HepG2 (cell line): ENCODE data around the gene SKIL. TPM values are rescaled to one million over a fixed set of nuclear protein-coding genes. Genes with fewer than 3 reads are reported as not detected.

ENCODE experiments used
- ATAC-seq: fragments of 200-7000 bp; cut with Tn5 transposase; 3 replicates; pipeline ENCODE4 v1.9.1; 2020; ENCODE audit warnings: mild to moderate bottlenecking, moderate library complexity
- BruUV-seq: library from RNA; stranded (reverse); fragments of 400-500 nt; replicated peaks from 2 replicates; lab custom pipeline; 2021; lab: Mats Ljungman, UMichigan
- CTCF ChIA-PET: fragments of 300-600 bp; formaldehyde crosslinking; extraction: SDS; loops from one replicate; lab custom pipeline; 2021; ENCODE audit warnings: low total read pairs, inconsistent platforms, low intra/inter-chr PET ratio; lab: Yijun Ruan, JAX
- POLR2A ChIA-PET: fragments of 350-600 bp; sonication (Branson Sonifier 250); formaldehyde crosslinking; loops from one replicate; lab custom pipeline; 2020; ENCODE audit warnings: antibody characterized with exemption, inconsistent platforms; lab: Yijun Ruan, JAX
- DNase-seq: peaks from one replicate; pipeline ENCODE4 v3.0.0-alpha.2; 2015; ENCODE audit warnings: low spot score
- FAIRE-seq: peaks from 3 replicates; lab custom pipeline; 2011; peaks lifted over from hg19 to GRCh38; lab: Jason Lieb, UNC
- H2AFZ ChIP-seq: one replicate; pipeline ENCODE4 v1.6.1; 2011; ENCODE audit warnings: low read length, inconsistent platforms
- H3K27ac ChIP-seq: fragments of 300-600 bp; 3 replicates; pipeline ENCODE4 v1.8.0; 2011; ENCODE audit warnings: mixed run types, mild to moderate bottlenecking, mixed read lengths, low read length, inconsistent platforms; ENCODE audit not compliant: insufficient read depth; ENCODE audit errors: extremely low read length
- H3K27me3 ChIP-seq, 2 experiments: fragments of 200-600 bp in 1 of 2; 2 replicates in 1 of 2; 3 replicates in 1 of 2; pipeline versions ENCODE4 v1.6.0 to v1.8.0; 2011; ENCODE audit warnings: low read length in 2 of 2, mild to moderate bottlenecking in 2 of 2, moderate library complexity in 2 of 2, inconsistent platforms in 1 of 2; ENCODE audit not compliant: insufficient read depth in 2 of 2, control insufficient read depth in 1 of 2
- H3K36me3 ChIP-seq, 2 experiments: fragments of 200-600 bp in 1 of 2; replicated peaks in 1 of 2; 2 replicates in 1 of 2; 3 replicates in 1 of 2; pipeline versions ENCODE4 v1.5.1 to v1.8.0; 2011; ENCODE audit warnings: low read length in 2 of 2, inconsistent platforms in 1 of 2; ENCODE audit not compliant: insufficient read depth in 2 of 2, control insufficient read depth in 1 of 2
- H3K4me1 ChIP-seq: 2 replicates; pipeline ENCODE4 v1.5.1; 2012; ENCODE audit warnings: low read length, inconsistent platforms; ENCODE audit not compliant: insufficient read depth
- H3K4me2 ChIP-seq: 2 replicates; pipeline ENCODE4 v1.6.0; 2011; ENCODE audit warnings: low read depth, low read length, inconsistent platforms
- H3K4me3 ChIP-seq, 3 experiments: fragments of 200-600 bp in 1 of 3; sonication (generic), shearing (Covaris generic) in 1 of 3; replicated peaks in 1 of 3; 2 replicates each; pipeline ENCODE4 v1.5.1; 2011 to 2016; ENCODE audit warnings: low read length in 3 of 3, inconsistent platforms in 2 of 3, low read depth in 2 of 3, mild to moderate bottlenecking in 2 of 3, control low read depth in 1 of 3, mixed read lengths in 1 of 3; ENCODE audit not compliant: insufficient read depth in 1 of 3
- H3K79me2 ChIP-seq: one replicate; pipeline ENCODE4 v1.6.1; 2011; ENCODE audit warnings: low read length, inconsistent platforms; ENCODE audit not compliant: insufficient read depth
- H3K9ac ChIP-seq: 2 replicates; pipeline ENCODE4 v1.6.0; 2011; ENCODE audit warnings: mild to moderate bottlenecking, low read depth, low read length, inconsistent platforms; ENCODE audit not compliant: insufficient read depth
- H3K9me3 ChIP-seq: 2 replicates; pipeline ENCODE4 v1.5.1; 2012; ENCODE audit warnings: mild to moderate bottlenecking, low read length
- H4K20me1 ChIP-seq: 2 replicates; pipeline ENCODE4 v1.6.0; 2011; ENCODE audit warnings: inconsistent platforms, mild to moderate bottlenecking, low read length, moderate library complexity; ENCODE audit not compliant: insufficient read depth
- DNMT1 ChIP-seq: sonication (generic); formaldehyde crosslinking; IDR thresholded peaks from 2 replicates; pipeline ENCODE4 v1.5.1; 2020; ENCODE audit warnings: mild to moderate bottlenecking, missing genetic modification reagents
- FIP1L1 ChIP-seq: fragments of 200-400 bp; formaldehyde crosslinking; IDR thresholded peaks from 2 replicates; pipeline ENCODE4 v1.6.1; 2018; ENCODE audit warnings: low read depth, mild to moderate bottlenecking, low read length, moderate library complexity, borderline replicate concordance; ENCODE audit not compliant: insufficient read depth
- KDM5A ChIP-seq: fragments of 200-600 bp; sonication (generic); IDR thresholded peaks from 2 replicates; pipeline ENCODE4 v1.7.0; 2018; ENCODE audit warnings: antibody characterized with exemption, mild to moderate bottlenecking, low read length, borderline replicate concordance
- KDM6A ChIP-seq: IDR thresholded peaks from 2 replicates; pipeline ENCODE4 v1.6.1; 2016; ENCODE audit warnings: low read depth
- NFIC ChIP-seq: IDR thresholded peaks from 2 replicates; pipeline ENCODE4 v1.6.1; 2012; ENCODE audit warnings: mild to moderate bottlenecking, low read length, inconsistent platforms
- NR1H2 ChIP-seq: sonication (generic); formaldehyde crosslinking; IDR thresholded peaks from 2 replicates; pipeline ENCODE4 v1.8.1; 2022; ENCODE audit warnings: low read depth, missing genetic modification reagents, borderline replicate concordance
- SNAPC4 ChIP-seq: sonication (generic); formaldehyde crosslinking; IDR thresholded peaks from 2 replicates; pipeline ENCODE4 v1.4.0; 2020; ENCODE audit warnings: mild to moderate bottlenecking, missing genetic modification reagents
- UBTF ChIP-seq: sonication (generic); formaldehyde crosslinking; IDR thresholded peaks from 2 replicates; pipeline ENCODE4 v1.4.0; 2020; ENCODE audit warnings: mild to moderate bottlenecking, missing genetic modification reagents
- ZBTB33 ChIP-seq: sonication (generic); formaldehyde crosslinking; IDR thresholded peaks from 2 replicates; pipeline ENCODE4 v1.4.0; 2020; ENCODE audit warnings: missing genetic modification reagents
- ZBTB38 ChIP-seq: sonication (generic); formaldehyde crosslinking; IDR thresholded peaks from 2 replicates; pipeline ENCODE4 v1.5.1; 2020; ENCODE audit warnings: mild to moderate bottlenecking, missing genetic modification reagents
- ZNF232 ChIP-seq: sonication (generic); formaldehyde crosslinking; IDR thresholded peaks from 2 replicates; pipeline ENCODE4 v1.4.0; 2020; ENCODE audit warnings: missing genetic modification reagents, borderline replicate concordance
- ZNF800 ChIP-seq: sonication (generic); formaldehyde crosslinking; IDR thresholded peaks from 2 replicates; pipeline ENCODE4 v1.4.0; 2020; ENCODE audit warnings: missing genetic modification reagents
- ZSCAN30 ChIP-seq: sonication (generic); formaldehyde crosslinking; IDR thresholded peaks from 2 replicates; pipeline ENCODE4 v1.5.0; 2020; ENCODE audit warnings: mild to moderate bottlenecking, missing genetic modification reagents
- WGBS: methylation state at CpG from one replicate; pipeline ENCODE4 v1.1.6; 2017; ENCODE audit warnings: low lambda C conversion rate; 5-methylcytosine and 5-hydroxymethylcytosine counted together
- in situ Hi-C: cut with HindIII; loops from 2 replicates; pipeline ENCODE4 v1.10.0; 2017; ENCODE audit warnings: low pct_unique_long_range_greater_than_20kb; ENCODE audit not compliant: extremely low pct_ligation_motif_present
- intact Hi-C: fragments of 100-400 bp; cut with micrococcal nuclease; formaldehyde crosslinking; loops from one replicate; pipeline ENCODE4 v1.10.0; 2022; ENCODE audit not compliant: unreplicated experiment
- polyA plus RNA-seq, 8 experiments: library from polyadenylated mRNA; depleted of rRNA in 3 of 8; stranded (reverse) in 7 of 8; unstranded in 1 of 8; fragments of >200 nt; fragmentation: Illumina TruSeq in 4 of 8; extraction: Trizol in 4 of 8; gene quantifications; 2 replicates each; pipeline versions ENCODE4 v1.2.1 to v1.2.3, GENCODE V29; 2011 to 2016; ENCODE audit warnings: low read depth in 4 of 8, missing spikeins in 1 of 8, mixed read lengths in 1 of 8; ENCODE audit not compliant: insufficient read depth in 1 of 8
- total RNA-seq, 5 experiments: library from RNA; depleted of rRNA; stranded (reverse); fragments of >200 nt; fragmentation: Illumina TruSeq; extraction: Trizol; gene quantifications; 2 replicates each; pipeline ENCODE4 v1.2.3, GENCODE V29; 2016; ENCODE audit warnings: low read depth in 1 of 5

SKIL gene
- total and polyA plus RNA-seq, 2 of the 13 experiments (the other 11 are each of a cell fraction or from before 2014, with no cell fraction given): 5.2 to 20.7 TPM

- in situ Hi-C loops: loop anchor here (5.0 to 10.0 kb wide), 3 partner anchors 78 to 395 kb away; no protein-coding TSS in a partner anchor
- no peak overlapping the region for H2AFZ ChIP-seq
- TF ChIP-seq SNAPC4 (no peak), ZNF232 (CRISPR knock-in tag) (no peak), KDM6A (no peak), FIP1L1 (no peak), KDM5A (no peak), NR1H2 (CRISPR knock-in tag) (no peak), ZSCAN30 (CRISPR knock-in tag) (no peak), ZBTB38 (CRISPR knock-in tag) (peak; percentile 37; the same call in 1 of the 2 replicates), ZNF800 (CRISPR knock-in tag) (no peak), ZBTB33 (CRISPR knock-in tag) (peak; percentile 6; the same call in 1 of the 2 replicates), DNMT1 (CRISPR knock-in tag) (no peak), UBTF (CRISPR knock-in tag) (no peak), NFIC (no peak)
These were observed 62.1 kb downstream of the SKIL start for GRCh38 chr3:170419557-170420087.

More at GRCh38 chr3:170419557-170420087, 62.1 kb downstream of the SKIL start:
- no peaks in the 10 kb centered on the region for H3K36me3 ChIP-seq
- peaks cover 58% of the 10 kb centered on the region for H3K4me1 ChIP-seq
- no peaks in the 10 kb centered on the region; a peak in 1 of 5 replicates for H3K27me3 ChIP-seq
- 95% methylated on average over 57 of the region's 58 CpGs for WGBS
- no peak for ATAC-seq
- H3K9me3 ChIP-seq: no peaks in the 10 kb centered on the region
- FAIRE-seq: no peak
- H4K20me1 ChIP-seq: no peaks in the 10 kb centered on the region
- intact Hi-C loops: no loop called here
- POLR2A ChIA-PET: no interaction called here
- no peak for DNase-seq
- no peak overlapping the region for H3K4me3 ChIP-seq
- no TSS peak for BruUV-seq
- no peak overlapping the region for H3K9ac ChIP-seq
- H3K4me2 ChIP-seq: no peak overlapping the region
- no peaks in the 10 kb centered on the region for H3K79me2 ChIP-seq
- CTCF ChIA-PET: no interaction called here
- H3K27ac ChIP-seq: no peak overlapping the region
